CD4-positive, CD25-positive, alpha-beta regulatory T cell (primary cell): ENCODE measurements around the gene TOMM70. TPM values are rescaled to one million over a fixed set of nuclear protein-coding genes. Genes with fewer than 3 reads are reported as not detected.

Experiments
- ATAC-seq, 2 donors: fragments of 150-1000 bp; cut with Tn5 transposase; one replicate each; pipeline ENCODE4 v1.10.0; 2021; ENCODE audit warnings: low read depth in 2 of 2, moderate number of reproducible peaks in 2 of 2, moderate library complexity in 1 of 2
- DNase-seq, 3 donors: peaks; one replicate each; pipeline versions ENCODE4 v3.0.0 to v3.0.0-alpha.2; 2012 to 2022; ENCODE audit warnings: mixed read lengths in 1 of 3
- H3K27ac ChIP-seq: one replicate; pipeline ENCODE4 v1.7.0; 2013; ENCODE audit warnings: mild to moderate bottlenecking, low read length; ENCODE audit not compliant: insufficient read depth, poor library complexity, severe bottlenecking
- H3K27me3 ChIP-seq: one replicate; pipeline ENCODE4 v1.7.0; 2013; ENCODE audit warnings: low read length; ENCODE audit not compliant: control insufficient read depth, insufficient read depth
- H3K36me3 ChIP-seq: one replicate; pipeline ENCODE4 v1.7.0; 2013; ENCODE audit warnings: mild to moderate bottlenecking, low read length, moderate library complexity; ENCODE audit not compliant: control insufficient read depth, insufficient read depth
- H3K4me1 ChIP-seq: 2 replicates; pipeline ENCODE4 v1.7.0; 2013; ENCODE audit warnings: mild to moderate bottlenecking, low read length; ENCODE audit not compliant: insufficient read depth, control insufficient read depth, poor library complexity, severe bottlenecking
- H3K4me3 ChIP-seq: one replicate; pipeline ENCODE4 v1.7.0; 2013; ENCODE audit warnings: low read depth, mild to moderate bottlenecking, low read length, moderate library complexity
- H3K9me3 ChIP-seq, 2 experiments: 1 replicate in 1 of 2; 2 replicates in 1 of 2; pipeline ENCODE4 v1.7.0; 2013; ENCODE audit warnings: low read length in 2 of 2, mild to moderate bottlenecking in 1 of 2, moderate library complexity in 1 of 2; ENCODE audit not compliant: control insufficient read depth in 2 of 2
- H3K27ac Mint-ChIP-seq, 3 donors: one replicate each; pipeline ENCODE4 v1.8.0; 2020 to 2022; ENCODE audit warnings: mild to moderate bottlenecking in 3 of 3, mixed read lengths in 3 of 3, moderate library complexity in 2 of 3
- H3K27me3 Mint-ChIP-seq: one replicate; pipeline ENCODE4 v1.8.0; 2022; ENCODE audit warnings: mild to moderate bottlenecking, mixed read lengths
- H3K36me3 Mint-ChIP-seq: one replicate; pipeline ENCODE4 v1.8.0; 2020; ENCODE audit warnings: mixed read lengths
- H3K4me1 Mint-ChIP-seq, 4 donors: one replicate each; pipeline ENCODE4 v1.8.0; 2020 to 2022; ENCODE audit warnings: mixed read lengths in 4 of 4, mild to moderate bottlenecking in 1 of 4
- H3K4me3 Mint-ChIP-seq, 4 donors: one replicate each; pipeline ENCODE4 v1.8.0; 2020 to 2022; ENCODE audit warnings: mild to moderate bottlenecking in 4 of 4, mixed read lengths in 4 of 4, moderate library complexity in 3 of 4
- H3K9me3 Mint-ChIP-seq, 7 donors: one replicate each; pipeline ENCODE4 v1.8.0; 2020 to 2022; ENCODE audit warnings: mixed read lengths in 7 of 7, mild to moderate bottlenecking in 3 of 7, moderate library complexity in 2 of 7
- polyA plus RNA-seq, 4 donors: library from polyadenylated mRNA; unstranded; fragments of 300-500 nt; fragmentation: Illumina TruSeq; gene quantifications; one replicate each; pipeline ENCODE4 v1.2.3, GENCODE V29; 2021
- total RNA-seq: library from RNA; stranded (reverse); gene quantifications from one replicate; pipeline ENCODE4 v1.2.3, GENCODE V29; 2022

TOMM70 gene
- total and polyA plus RNA-seq, 5 donors from 2014 or later = 12.4 to 26.0 (median 17.4) TPM

- Mint-ChIP-seq H3K4me1 (peaks cover 7 to 24% (median 19%) of the 10 kb centered on the region in 4 donors), H3K27ac (no peak overlapping the region), H3K4me3 (no peak overlapping the region), H3K9me3 (peaks cover 0 to 8% (median 0%) of the 10 kb centered on the region in 7 donors), H3K27me3 (no peaks in the 10 kb centered on the region), H3K36me3 (peaks cover 39% of the 10 kb centered on the region)
- ATAC-seq = no peak
- DNase-seq = no peak
- no peaks in the 10 kb centered on the region for H3K27me3 ChIP-seq
- no peaks in the 10 kb centered on the region for H3K4me1 ChIP-seq
- H3K36me3 ChIP-seq = peaks cover 79% of the 10 kb centered on the region
- H3K4me3 ChIP-seq = no peak overlapping the region
- peaks cover 5 to 6% of the 10 kb centered on the region in 2 experiments for H3K9me3 ChIP-seq
- H3K27ac ChIP-seq = no peak overlapping the region
Observed at GRCh38 chr3:100384733-100385525, 16.0 kb downstream of the TOMM70 start.

GRCh38 chr3:100376301-100376700, 24.6 kb downstream of the TOMM70 start:
- Mint-ChIP-seq H3K27ac (peak overlapping the region in 1 of 3 donors; percentile 67), H3K27me3 (no peaks in the 10 kb centered on the region), H3K9me3 (no peaks in the 10 kb centered on the region), H3K4me3 (no peak overlapping the region), H3K4me1 (peaks cover 0 to 13% (median 5%) of the 10 kb centered on the region in 4 donors), H3K36me3 (peaks cover 35% of the 10 kb centered on the region)
- Histone ChIP-seq H3K4me3 (no peak overlapping the region), H3K4me1 (no peaks in the 10 kb centered on the region), H3K27ac (no peak overlapping the region), H3K36me3 (peaks cover 75% of the 10 kb centered on the region), H3K9me3 (no peaks in the 10 kb centered on the region), H3K27me3 (no peaks in the 10 kb centered on the region)
- DNase-seq (no peak), ATAC-seq (no peak)

- no peak overlapping the region for H3K27ac Mint-ChIP-seq
Observed at GRCh38 chr3:100374521-100374920, 26.4 kb downstream of the TOMM70 start.

GRCh38 chr3:100370756-100371155, 30.1 kb downstream of the TOMM70 start:
- Histone ChIP-seq H3K27me3 (no peaks in the 10 kb centered on the region), H3K36me3 (peaks cover 68% of the 10 kb centered on the region), H3K4me1 (no peaks in the 10 kb centered on the region), H3K4me3 (no peak overlapping the region), H3K9me3 (no peaks in the 10 kb centered on the region), H3K27ac (no peak overlapping the region)
- peaks cover 42% of the 10 kb centered on the region for H3K36me3 Mint-ChIP-seq
- no peak overlapping the region for H3K27ac Mint-ChIP-seq
- ATAC-seq (no peak), DNase-seq (no peak)
- H3K27me3 Mint-ChIP-seq = no peaks in the 10 kb centered on the region
- H3K4me1 Mint-ChIP-seq = peaks cover 0 to 8% (median 5%) of the 10 kb centered on the region in 4 donors
- H3K4me3 Mint-ChIP-seq = no peak overlapping the region
- H3K9me3 Mint-ChIP-seq = no peaks in the 10 kb centered on the region

More at GRCh38 chr3:100374521-100374920, 26.4 kb downstream of the TOMM70 start:
- no peak overlapping the region for H3K27ac ChIP-seq
- DNase-seq = no peak
- H3K4me1 ChIP-seq = no peaks in the 10 kb centered on the region
- ATAC-seq = no peak
- H3K9me3 ChIP-seq = no peaks in the 10 kb centered on the region
- no peaks in the 10 kb centered on the region for H3K27me3 ChIP-seq
- peaks cover 68% of the 10 kb centered on the region for H3K36me3 ChIP-seq
- Mint-ChIP-seq H3K4me1 (peaks cover 0 to 13% (median 5%) of the 10 kb centered on the region in 4 donors), H3K36me3 (peaks cover 34% of the 10 kb centered on the region), H3K4me3 (no peak overlapping the region), H3K9me3 (no peaks in the 10 kb centered on the region), H3K27me3 (no peaks in the 10 kb centered on the region)
- no peak overlapping the region for H3K4me3 ChIP-seq

GRCh38 chr3:100368441-100368840, 32.4 kb downstream of the TOMM70 start:
- H3K27ac Mint-ChIP-seq = no peak overlapping the region

GRCh38 chr3:100366424-100366823, 34.5 kb downstream of the TOMM70 start:
- Histone ChIP-seq H3K36me3 (peaks cover 60% of the 10 kb centered on the region), H3K9me3 (no peaks in the 10 kb centered on the region), H3K4me3 (no peak overlapping the region), H3K4me1 (no peaks in the 10 kb centered on the region), H3K27ac (no peak overlapping the region), H3K27me3 (no peaks in the 10 kb centered on the region)
- DNase-seq (no peak), ATAC-seq (no peak)
- H3K4me3 Mint-ChIP-seq = no peak overlapping the region
- H3K9me3 Mint-ChIP-seq = peaks cover 0 to 4% (median 0%) of the 10 kb centered on the region in 7 donors
- H3K27ac Mint-ChIP-seq = peak overlapping the region in 1 of 3 donors; percentile 85
- peaks cover 53% of the 10 kb centered on the region for H3K36me3 Mint-ChIP-seq
- no peaks in the 10 kb centered on the region for H3K4me1 Mint-ChIP-seq
- no peaks in the 10 kb centered on the region for H3K27me3 Mint-ChIP-seq

More at GRCh38 chr3:100368441-100368840, 32.4 kb downstream of the TOMM70 start:
- H3K27me3 Mint-ChIP-seq = no peaks in the 10 kb centered on the region
- DNase-seq (no peak), ATAC-seq (no peak)
- no peaks in the 10 kb centered on the region for H3K9me3 Mint-ChIP-seq
- Histone ChIP-seq H3K27me3 (no peaks in the 10 kb centered on the region), H3K27ac (no peak overlapping the region), H3K4me1 (no peaks in the 10 kb centered on the region), H3K9me3 (no peaks in the 10 kb centered on the region), H3K4me3 (no peak overlapping the region), H3K36me3 (peaks cover 65% of the 10 kb centered on the region)
- H3K36me3 Mint-ChIP-seq = peaks cover 50% of the 10 kb centered on the region
- no peaks in the 10 kb centered on the region for H3K4me1 Mint-ChIP-seq
- H3K4me3 Mint-ChIP-seq = no peak overlapping the region

GRCh38 chr3:100364421-100364820, 36.5 kb downstream of the TOMM70 start:
- no peak for DNase-seq
- Histone ChIP-seq H3K36me3 (peaks cover 54% of the 10 kb centered on the region), H3K9me3 (no peaks in the 10 kb centered on the region), H3K4me1 (no peaks in the 10 kb centered on the region), H3K27me3 (no peaks in the 10 kb centered on the region), H3K4me3 (no peak overlapping the region), H3K27ac (no peak overlapping the region)
- Mint-ChIP-seq H3K27ac (no peak overlapping the region), H3K4me3 (no peak overlapping the region), H3K36me3 (peaks cover 48% of the 10 kb centered on the region), H3K9me3 (peaks cover 0 to 4% (median 0%) of the 10 kb centered on the region in 7 donors), H3K27me3 (no peaks in the 10 kb centered on the region), H3K4me1 (peaks cover 0 to 1% (median 0%) of the 10 kb centered on the region in 4 donors)
- no peak for ATAC-seq

- Mint-ChIP-seq H3K36me3 (peaks cover 46% of the 10 kb centered on the region), H3K27me3 (no peaks in the 10 kb centered on the region), H3K4me1 (peaks cover 0 to 4% (median 0%) of the 10 kb centered on the region in 4 donors), H3K27ac (peak overlapping the region in 1 of 3 donors; percentile 1), H3K9me3 (peaks cover 0 to 4% (median 0%) of the 10 kb centered on the region in 7 donors), H3K4me3 (no peak overlapping the region)
- ATAC-seq (no peak), DNase-seq (no peak)
- Histone ChIP-seq H3K4me1 (no peaks in the 10 kb centered on the region), H3K36me3 (peaks cover 36% of the 10 kb centered on the region), H3K27me3 (no peaks in the 10 kb centered on the region), H3K27ac (no peak overlapping the region), H3K4me3 (no peak overlapping the region), H3K9me3 (no peaks in the 10 kb centered on the region)
Observed at GRCh38 chr3:100361897-100362296, 39.0 kb downstream of the TOMM70 start.
